NCI-H1105 treated with DMSO at 0.1 percent for 48 hours (cell line): ENCODE measurements around the gene EHD1.
"Not testable (repeated sequence)": the region's sequence is repeated elsewhere in the genome, so short reads cannot be mapped to it uniquely, and the experiment has no call there.

ENCODE experiments used
- DNase-seq: peaks from one replicate; lab custom pipeline; 2025; lab: John Stamatoyannopoulos, UW

The EHD1 gene

DNA sequence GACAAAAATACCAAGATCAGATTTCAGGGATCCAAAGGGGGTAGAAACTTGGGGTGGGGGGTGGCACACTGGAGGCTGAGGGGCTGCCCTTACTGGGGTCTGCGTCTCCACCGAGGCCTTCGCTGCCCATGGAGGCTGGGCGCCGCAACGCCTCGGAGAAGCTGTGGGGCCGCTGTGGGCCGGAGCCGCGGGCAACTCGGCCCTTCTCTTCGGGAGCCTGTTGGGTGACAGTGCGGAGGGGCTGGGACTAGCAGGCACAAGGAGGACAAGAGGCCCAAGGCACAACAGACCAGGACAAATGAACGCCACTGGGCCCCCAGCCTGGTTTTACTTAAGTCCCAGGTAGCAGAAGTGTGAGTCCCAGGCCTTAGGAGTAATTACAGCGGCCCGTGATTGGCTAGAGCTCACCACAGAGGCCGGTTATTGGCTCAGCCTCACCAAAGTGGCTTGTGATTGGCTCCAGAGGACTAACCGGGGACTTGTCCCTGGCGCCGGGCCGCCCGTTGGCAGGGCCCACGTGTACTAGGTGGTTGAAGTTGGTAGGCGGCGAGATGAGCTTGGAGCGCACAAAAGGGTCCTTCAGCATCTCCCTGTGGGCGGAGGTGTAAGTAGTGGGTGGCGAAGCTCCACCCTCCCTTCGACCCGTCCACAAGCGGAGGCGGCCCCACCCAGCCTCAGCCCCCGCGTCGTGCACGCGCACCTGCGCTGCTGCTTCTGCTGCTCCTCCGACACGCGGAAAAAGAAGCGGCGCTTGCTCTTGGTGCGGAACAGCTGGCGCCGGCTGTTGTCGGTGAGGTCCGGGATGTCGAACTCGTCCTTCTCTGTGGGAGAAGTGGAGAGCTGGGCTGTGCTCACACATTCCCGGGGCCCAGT, 51.6 kb downstream of the EHD1 start:
- DNase-seq, result no peak

DNA sequence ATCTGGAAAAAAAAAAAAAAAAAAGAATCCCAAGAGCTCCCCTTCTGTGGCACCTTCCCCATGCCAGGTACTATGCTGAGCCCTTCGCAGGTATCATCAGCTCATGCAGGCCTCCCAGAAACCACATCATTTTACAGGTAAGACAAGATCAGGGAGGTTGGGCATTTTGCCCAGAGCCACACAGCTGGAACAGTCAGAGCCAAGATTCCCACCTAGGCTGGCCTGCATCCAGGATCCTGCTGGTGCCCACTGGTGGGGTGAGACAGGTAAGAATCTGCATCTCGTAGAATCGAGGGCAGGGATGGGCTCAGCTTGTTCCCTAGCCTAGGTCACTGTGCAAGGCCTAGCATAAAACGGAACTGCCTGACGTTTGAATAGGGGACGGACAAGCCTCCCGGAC, 52.4 kb downstream of the EHD1 start:
- DNase-seq, result no peak

GRCh38 chr11:64823568-64824119, 54.8 kb downstream of the EHD1 start:
- no peak for DNase-seq

GRCh38 chr11:64817476-64817875, 60.9 kb downstream of the EHD1 start:
- no peak for DNase-seq

DNA sequence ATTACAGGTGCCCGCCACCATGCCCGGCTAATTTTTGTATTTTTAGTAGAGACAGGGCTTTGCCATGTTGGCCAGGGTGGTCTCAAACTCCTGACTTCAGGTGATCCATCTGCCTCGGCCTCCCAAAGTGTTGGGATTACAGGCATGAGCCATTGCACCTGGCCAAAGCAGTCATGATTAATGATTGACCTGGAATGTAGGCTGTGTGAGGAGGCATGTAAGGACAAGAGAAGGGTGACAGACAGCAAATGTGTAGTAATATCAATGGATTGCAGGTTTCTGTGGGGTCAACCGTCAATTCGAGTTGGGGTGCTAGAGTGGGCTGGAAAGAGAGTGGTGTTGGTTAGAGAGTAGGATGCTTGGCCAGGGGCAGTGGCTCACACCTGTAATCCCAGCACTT, 63.0 kb downstream of the EHD1 start:
- DNase-seq, result not testable (repeated sequence)

DNA sequence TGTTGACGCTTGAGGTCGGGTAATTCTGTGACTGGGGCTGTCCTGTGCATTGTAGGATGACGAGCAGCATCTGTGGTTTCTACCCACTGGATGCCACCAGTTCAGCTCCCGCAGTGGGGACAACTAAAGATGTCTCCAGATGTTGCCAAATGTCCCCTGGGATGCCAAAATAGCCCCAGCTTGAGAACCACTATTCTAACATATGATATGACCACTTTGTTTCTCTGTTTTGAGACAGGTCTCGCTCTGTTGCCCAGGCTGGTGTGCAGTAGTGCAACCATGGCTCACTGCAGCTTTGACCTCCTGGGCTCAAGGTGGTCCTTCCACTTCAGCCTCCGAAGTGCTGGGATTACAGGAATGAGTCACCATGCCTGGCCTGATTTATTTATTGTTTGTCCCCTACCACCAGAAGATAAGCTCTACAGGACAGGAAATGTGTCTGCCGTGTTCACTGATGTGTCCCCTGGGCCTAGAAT, 63.7 kb downstream of the EHD1 start:
- no peak for DNase-seq

DNA sequence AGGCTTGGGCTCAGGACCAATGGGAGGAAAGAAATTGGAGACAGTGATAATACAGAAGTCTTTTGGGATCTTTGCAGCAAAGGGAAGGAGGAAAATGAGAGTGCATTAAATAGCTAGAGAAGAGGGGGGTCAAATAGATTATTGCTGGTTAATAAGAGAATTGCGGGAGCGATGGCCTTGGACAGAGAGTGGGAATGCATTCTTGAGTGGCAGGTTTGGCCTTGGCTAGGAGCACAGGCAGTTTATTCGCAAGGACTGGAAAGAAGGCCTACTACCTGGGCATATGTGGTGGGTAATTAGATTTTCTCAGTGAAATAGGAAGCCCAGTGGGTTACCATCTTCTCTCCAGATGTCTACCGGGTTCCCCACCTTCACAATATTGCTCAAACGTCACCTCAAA, 64.6 kb downstream of the EHD1 start:
- no peak for DNase-seq

GRCh38 chr11:64810891-64811272, 67.5 kb downstream of the EHD1 start:
- no peak for DNase-seq

DNA sequence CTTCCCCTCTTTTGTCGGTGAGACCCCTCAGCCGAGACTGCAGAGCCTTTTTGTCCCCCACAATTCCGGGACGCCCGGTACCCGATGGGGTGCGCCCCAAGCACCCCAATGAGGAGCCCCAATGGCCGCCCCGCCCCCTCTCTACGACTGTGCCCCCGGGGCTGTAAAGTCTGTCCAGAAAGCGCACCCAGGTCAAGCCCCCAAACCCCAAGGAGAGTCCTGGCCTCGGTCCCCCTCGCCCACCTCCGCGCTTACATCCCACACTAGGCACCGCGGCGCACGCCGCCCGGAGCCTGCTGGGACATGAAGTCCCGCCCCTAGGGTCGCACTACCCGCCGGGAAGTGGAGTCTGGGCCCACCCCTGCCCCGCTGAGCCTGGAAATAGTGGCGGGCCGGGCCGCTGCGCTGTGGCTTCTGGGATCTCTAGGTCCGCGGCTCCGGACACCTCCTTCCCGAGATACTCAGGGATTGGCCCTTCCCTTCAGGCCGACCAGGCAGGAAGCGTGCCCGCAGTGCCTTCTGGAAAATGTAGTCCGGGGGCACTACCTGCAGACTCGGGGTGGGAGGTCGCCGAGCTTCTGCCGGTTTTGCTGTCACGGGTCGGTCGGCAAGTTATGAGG, 68.0 kb downstream of the EHD1 start, which contains the start of gene MEN1:
MEN1 (minus strand) TSS at position 281 of the 620 bp plus-strand sequence. CDS start 442 bp downstream, outside the sequence.
- DNase-seq, result peak; percentile 98

- peak; percentile 20 for DNase-seq
These were observed 68.6 kb downstream of the EHD1 start for GRCh38 chr11:64809781-64810241.

- DNase-seq, result no peak
These were observed 72.9 kb downstream of the EHD1 start for GRCh38 chr11:64805481-64805880.

DNA sequence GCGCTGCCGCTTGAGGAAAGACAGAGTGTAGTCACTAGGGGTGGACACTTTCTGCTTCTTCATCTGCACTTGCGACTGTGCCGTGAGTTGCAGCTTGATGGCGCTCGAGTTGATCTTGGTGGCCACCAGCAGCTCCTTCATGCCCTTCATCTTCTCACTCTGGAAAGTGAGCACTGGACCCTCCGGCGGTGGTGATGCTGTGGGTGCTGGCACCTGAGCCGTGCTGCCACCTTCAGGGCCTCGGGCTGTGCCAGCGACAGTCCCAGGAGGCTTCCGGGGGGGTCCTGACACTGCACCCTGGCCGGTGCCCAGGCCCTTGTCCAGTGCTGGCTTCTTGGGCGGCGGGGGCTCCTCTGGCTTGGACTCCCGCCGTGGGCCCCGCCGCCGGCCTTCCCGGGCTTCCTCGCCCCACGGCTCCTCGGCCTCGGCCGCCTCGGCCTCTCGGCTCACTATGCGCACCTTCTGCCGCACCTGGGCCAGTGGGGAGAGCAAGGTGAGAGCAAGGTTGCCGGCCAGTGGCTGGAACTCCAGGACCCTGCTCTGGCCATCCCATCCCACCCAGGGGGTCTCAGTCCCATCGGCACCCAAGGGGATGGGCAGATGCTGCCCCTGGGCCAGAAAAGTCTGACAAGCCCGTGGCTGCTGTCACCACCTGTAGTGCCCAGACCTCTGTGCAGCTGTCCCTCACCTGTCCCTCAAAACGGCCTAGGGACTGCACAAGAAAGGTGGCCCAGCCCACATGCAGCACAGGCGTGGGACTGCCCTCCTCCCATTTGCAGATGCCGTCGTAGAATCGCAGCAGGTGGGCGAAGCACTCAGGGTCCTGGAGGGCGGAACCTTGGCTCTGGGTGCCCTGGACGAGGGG, 73.8 kb downstream of the EHD1 start:
- DNase-seq, result no peak

GRCh38 chr11:64803846-64804345, 74.5 kb downstream of the EHD1 start:
- DNase-seq, result peak; percentile 55

DNA sequence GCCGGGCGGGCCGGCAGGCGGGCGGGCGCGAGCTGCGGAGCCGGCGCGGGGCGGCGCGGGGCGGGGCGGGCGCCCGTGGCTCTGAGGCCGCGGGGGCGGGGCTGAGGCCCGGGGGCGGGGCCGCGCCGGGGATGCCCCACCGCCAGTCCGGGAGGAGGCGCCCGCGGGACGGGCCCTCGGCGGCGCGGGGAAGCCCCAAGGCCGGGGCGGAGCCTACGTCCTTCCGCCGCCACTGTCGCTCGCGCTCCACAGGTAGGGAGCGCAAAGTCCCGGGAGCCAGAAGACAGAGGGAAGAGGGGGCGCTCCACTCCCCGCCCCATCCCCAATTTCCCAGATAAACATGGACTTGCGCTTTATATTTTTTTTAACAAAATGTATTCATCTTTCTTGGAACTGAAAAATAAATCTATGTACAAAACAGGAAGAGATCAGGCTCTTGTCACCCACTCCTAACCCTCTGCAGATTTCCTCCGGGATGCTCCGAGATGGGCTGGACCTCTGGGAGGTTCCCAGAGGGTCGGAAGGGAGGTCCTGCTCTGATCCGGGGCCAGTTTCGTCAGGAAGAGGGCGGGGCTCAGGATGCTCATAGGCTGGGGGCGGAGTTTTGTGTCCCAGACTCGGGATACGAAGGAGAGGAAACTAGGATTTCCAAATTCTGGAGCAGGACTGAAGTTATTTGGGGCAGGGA, 75.1 kb downstream of the EHD1 start, which contains the start of gene MAP4K2:
MAP4K2 (minus strand) TSS at position 57 of the 688 bp plus-strand sequence. CDS start 65 bp downstream, outside the sequence.
- peak; percentile 76 for DNase-seq

GRCh38 chr11:64802370-64803157, 75.9 kb downstream of the EHD1 start:
- no peak for DNase-seq
